Gastroesophageal sphincter (tissue), 4 donors: ENCODE data around the gene TMEM31. TPM values are rescaled to one million over a fixed set of nuclear protein-coding genes. Genes with fewer than 3 reads are reported as not detected.

Experiments
- ATAC-seq: fragments of 150-250 bp; one replicate; pipeline ENCODE4 v1.9.1; 2016; ENCODE audit warnings: mild to moderate bottlenecking, moderate library complexity
- H3K27ac ChIP-seq, 4 donors: fragments of 200-600 bp; sonication (generic) in 3 of 4; 1 replicate in 3 of 4; 2 replicates in 1 of 4; pipeline ENCODE4 v1.5.1; 2016 to 2019
- H3K27me3 ChIP-seq: fragments of 200-600 bp; sonication (generic); one replicate; pipeline ENCODE4 v1.5.1; 2019
- H3K36me3 ChIP-seq, 2 donors: fragments of 200-600 bp; sonication (generic); one replicate each; pipeline ENCODE4 v1.5.1; 2019; ENCODE audit warnings: control low read depth in 1 of 2
- H3K4me1 ChIP-seq, 3 donors: fragments of 200-600 bp; sonication (generic); 1 replicate in 2 of 3; 2 replicates in 1 of 3; pipeline ENCODE4 v1.5.1; 2016 to 2019; ENCODE audit warnings: control low read depth in 2 of 3
- H3K4me3 ChIP-seq, 2 donors: fragments of 200-600 bp; sonication (generic); one replicate each; pipeline ENCODE4 v1.5.1; 2019; ENCODE audit warnings: mild to moderate bottlenecking in 1 of 2, moderate library complexity in 1 of 2
- H3K9me3 ChIP-seq, 3 donors: fragments of 200-600 bp; sonication (generic); one replicate each; pipeline ENCODE4 v1.5.1; 2017 to 2019; ENCODE audit warnings: control low read depth in 2 of 3
- CTCF ChIP-seq, 4 experiments: fragments of 200-600 bp in 2 of 4; fragments of 450-650 bp in 2 of 4; sonication (generic) in 1 of 4; IDR thresholded peaks; one replicate each; pipeline ENCODE4 v1.5.1; 2017 to 2019; ENCODE audit warnings: antibody characterized with exemption in 4 of 4, mild to moderate bottlenecking in 2 of 4, moderate library complexity in 2 of 4
- EP300 ChIP-seq: sonication (generic); formaldehyde crosslinking; IDR thresholded peaks from one replicate; pipeline ENCODE4 v1.6.1; 2017; ENCODE audit warnings: antibody characterized with exemption, mild to moderate bottlenecking
- POLR2A ChIP-seq, 2 donors: fragments of 450-650 bp; IDR thresholded peaks; one replicate each; pipeline ENCODE4 v1.6.1; 2017; ENCODE audit warnings: antibody characterized with exemption in 2 of 2, mild to moderate bottlenecking in 2 of 2, moderate library complexity in 1 of 2
- POLR2AphosphoS5 ChIP-seq: sonication (generic); formaldehyde crosslinking; IDR thresholded peaks from one replicate; pipeline ENCODE4 v1.6.1; 2017; ENCODE audit warnings: antibody characterized with exemption
- WGBS, 2 donors: methylation state at CpG; one replicate each; pipeline ENCODE4 v1.1.5; 2018; ENCODE audit warnings: low coverage in 1 of 2; 5-methylcytosine and 5-hydroxymethylcytosine counted together
- total RNA-seq, 4 donors: library from RNA; depleted of rRNA; stranded (reverse); fragments of >200 nt; gene quantifications; one replicate each; pipeline ENCODE4 v1.1.0, GENCODE V29; 2016

TMEM31 gene
- total RNA-seq, 4 donors from 2014 or later, result not detected

- Histone ChIP-seq H3K27me3 (no peaks in the 10 kb centered on the region), H3K4me3 (no peak overlapping the region), H3K4me1 (no peaks in the 10 kb centered on the region), H3K36me3 (peaks cover 0 to 53% of the 10 kb centered on the region in 2 donors), H3K9me3 (no peaks in the 10 kb centered on the region), H3K27ac (no peak overlapping the region)
- 58 to 61% methylated on average over 5 to 6 of the region's 8 CpGs for WGBS, 2 donors
- ATAC-seq, result peak; percentile 13
- TF ChIP-seq POLR2A (IDR thresholded peaks at IDR 0.05), result no peak
- no peak for TF ChIP-seq EP300
- no peak for TF ChIP-seq CTCF (IDR thresholded peaks at IDR 0.05)
- TF ChIP-seq POLR2AphosphoS5, result no peak
Observed at GRCh38 chrX:103674531-103675454, 35.9 kb upstream of the TMEM31 start.

- peaks cover 0 to 83% of the 10 kb centered on the region in 2 donors for H3K36me3 ChIP-seq
- H3K4me1 ChIP-seq, result peaks cover 0 to 16% (median 0%) of the 10 kb centered on the region in 3 donors
- 65 to 74% methylated on average over 4 to 5 of the region's 5 CpGs for WGBS, 2 donors
- no peak overlapping the region for H3K27ac ChIP-seq
- H3K27me3 ChIP-seq, result no peaks in the 10 kb centered on the region
- H3K9me3 ChIP-seq, result no peaks in the 10 kb centered on the region
- TF ChIP-seq POLR2A (IDR thresholded peaks at IDR 0.05) (no peak), EP300 (no peak), POLR2AphosphoS5 (no peak), CTCF (IDR thresholded peaks at IDR 0.05) (no peak)
- H3K4me3 ChIP-seq, result no peak overlapping the region
- ATAC-seq, result no peak
Observed at GRCh38 chrX:103678199-103678993, 32.3 kb upstream of the TMEM31 start.

- Histone ChIP-seq H3K27ac (no peak overlapping the region), H3K9me3 (no peaks in the 10 kb centered on the region), H3K36me3 (peaks cover 0 to 77% of the 10 kb centered on the region in 2 donors), H3K27me3 (no peaks in the 10 kb centered on the region), H3K4me1 (peaks cover 0 to 36% (median 0%) of the 10 kb centered on the region in 3 donors), H3K4me3 (no peak overlapping the region)
- ATAC-seq, result no peak
- WGBS, 2 donors, result 16 to 47% methylated on average over 2 of the region's 2 CpGs
- no peak for TF ChIP-seq EP300
- TF ChIP-seq CTCF (IDR thresholded peaks at IDR 0.05), result no peak
- TF ChIP-seq POLR2AphosphoS5, result no peak
- TF ChIP-seq POLR2A (IDR thresholded peaks at IDR 0.05), result no peak
Observed at GRCh38 chrX:103681443-103681842, 29.3 kb upstream of the TMEM31 start.

GRCh38 chrX:103685396-103685795 is 25.3 kb upstream of the TMEM31 start:
- Histone ChIP-seq H3K27me3 (no peaks in the 10 kb centered on the region), H3K36me3 (peaks cover 0 to 38% of the 10 kb centered on the region in 2 donors), H3K4me3 (peak overlapping the region; percentile 63 to 97), H3K9me3 (no peaks in the 10 kb centered on the region), H3K4me1 (peaks cover 0 to 51% (median 0%) of the 10 kb centered on the region in 3 donors), H3K27ac (peak overlapping the region; percentile 84 to 98 (median 94))
- ATAC-seq, result no peak
- no peak for TF ChIP-seq EP300
- no peak for TF ChIP-seq POLR2A (IDR thresholded peaks at IDR 0.05)
- no peak for TF ChIP-seq CTCF (IDR thresholded peaks at IDR 0.05)
- no peak for TF ChIP-seq POLR2AphosphoS5
- 1 to 18% methylated on average over 5 of the region's 5 CpGs for WGBS, 2 donors
